K562 (cell line): ENCODE data around the gene SERPIND1. TPM values are rescaled to one million over a fixed set of nuclear protein-coding genes. Genes with fewer than 3 reads are reported as not detected.

Source experiments
- CBFA2T3 ChIP-seq: fragments of 450-650 bp; IDR thresholded peaks from 2 replicates; pipeline ENCODE4 v1.6.1; 2017
- DACH1 ChIP-seq: fragments of 450-650 bp; IDR thresholded peaks from 2 replicates; pipeline ENCODE4 v1.6.1; 2018; ENCODE audit not compliant: partially characterized antibody
- NFXL1 ChIP-seq: fragments of 450-650 bp; formaldehyde crosslinking; IDR thresholded peaks from 2 replicates; pipeline ENCODE4 v1.4.0; 2021; ENCODE audit warnings: mild to moderate bottlenecking
- NR4A1 ChIP-seq, 2 experiments: fragments of 250-450 bp in 1 of 2; fragments of 450-650 bp in 1 of 2; sonication (Bioruptor Pico) in 1 of 2; IDR thresholded peaks; 2 replicates each; pipeline versions ENCODE4 v1.4.0 to v1.6.1; 2016 to 2020; ENCODE audit warnings: mild to moderate bottlenecking in 2 of 2, missing compliant biosample characterization in 1 of 2, missing genetic modification characterization in 1 of 2, moderate library complexity in 1 of 2
- POU5F1 ChIP-seq: fragments of 150-350 bp; IDR thresholded peaks from 2 replicates; pipeline ENCODE4 v1.6.1; 2014; ENCODE audit warnings: borderline replicate concordance, low read length, low read depth, mild to moderate bottlenecking; ENCODE audit not compliant: partially characterized antibody
- RREB1 ChIP-seq: fragments of 250-450 bp; sonication (Bioruptor Pico); IDR thresholded peaks from 2 replicates; pipeline ENCODE4 v1.4.0; 2020
- TCF7 ChIP-seq: sonication (generic); IDR thresholded peaks from 2 replicates; pipeline ENCODE4 v1.6.1; 2016; ENCODE audit warnings: antibody characterized with exemption, borderline replicate concordance
- THRA ChIP-seq: fragments of 450-650 bp; IDR thresholded peaks from 2 replicates; pipeline ENCODE4 v1.6.1; 2017; ENCODE audit warnings: mild to moderate bottlenecking, moderate library complexity
- ZFPM2 ChIP-seq: fragments of 250-450 bp; sonication (Bioruptor Pico); IDR thresholded peaks from 2 replicates; pipeline ENCODE4 v1.5.1; 2022; ENCODE audit warnings: mild to moderate bottlenecking
- ZKSCAN3 ChIP-seq: fragments of 250-450 bp; sonication (Bioruptor Pico); IDR thresholded peaks from 2 replicates; pipeline ENCODE4 v1.4.0; 2020
- polyA plus RNA-seq, 8 experiments: library from polyadenylated mRNA; depleted of rRNA in 4 of 8; stranded (reverse) in 5 of 8; unstranded in 3 of 8; fragments of >200 nt; fragmentation: Nextera tagmentation in 2 of 8; fragmentation: Illumina TruSeq in 1 of 8; extraction: Ambion mirVana in 2 of 8; extraction: Trizol in 1 of 8; gene quantifications; 2 replicates each; pipeline versions ENCODE4 v1.2.1 to v1.2.3, GENCODE V29; 2011 to 2014; ENCODE audit warnings: inconsistent platforms in 1 of 8, missing spikeins in 1 of 8
- total RNA-seq, 7 experiments: library from RNA; depleted of rRNA in 6 of 7; stranded (reverse); fragments of >200 nt in 6 of 7; fragmentation: Illumina TruSeq in 2 of 7; extraction: Trizol in 2 of 7; gene quantifications; 2 replicates each; pipeline versions ENCODE4 v1.2.1 to v1.2.3, GENCODE V29; 2011 to 2021; ENCODE audit warnings: low replicate concordance in 1 of 7

Gene SERPIND1
- total and polyA plus RNA-seq, 9 of the 15 experiments (the other 6 are each of a cell fraction or from before 2014, with no cell fraction given), result 0.04 to 0.11 (median 0.09) TPM; not detected in 6

GRCh38 chr22:20783844-20784723 lies 10.2 kb downstream of the SERPIND1 start (continued):
- TF ChIP-seq ZKSCAN3 (0 out of 2 replicates have a peak, but pooled peaks have one; percentile 49), POU5F1 (no peak), CBFA2T3 (no peak), TCF7 (no peak), NR4A1 (CRISPR knock-in tag; IDR thresholded peaks at IDR 0.05) (0 out of 2 replicates have a peak, but pooled peaks have one; percentile 63), NR4A1 (tag; IDR thresholded peaks at IDR 0.05) (no peak), NFXL1 (CRISPR knock-in tag) (peak; percentile 82; the same call in 1 of the 2 replicates), ZFPM2 (0 out of 2 replicates have a peak, but pooled peaks have one; percentile 84), THRA (no peak), RREB1 (CRISPR knock-in tag) (peak; percentile 87; the same call in 1 of the 2 replicates), DACH1 (no peak)
- TF ChIP-seq, all 486 proteins: peak for 71
